ENCODE measurements around the gene FAR2.
"Not testable (repeated sequence)": the region's sequence is repeated elsewhere in the genome, so short reads cannot be mapped to it uniquely, and the experiment has no call there.

Gene FAR2

GRCh38 chr12:29240441-29240840 lies 91.4 kb downstream of the FAR2 start:
- no peak for DNase-seq

- peak; percentile 38 for DNase-seq
Measured at GRCh38 chr12:29241821-29242591, 92.9 kb downstream of the FAR2 start.

GRCh38 chr12:29242921-29243431 lies 93.9 kb downstream of the FAR2 start:
- peak; percentile 9 for DNase-seq

DNA sequence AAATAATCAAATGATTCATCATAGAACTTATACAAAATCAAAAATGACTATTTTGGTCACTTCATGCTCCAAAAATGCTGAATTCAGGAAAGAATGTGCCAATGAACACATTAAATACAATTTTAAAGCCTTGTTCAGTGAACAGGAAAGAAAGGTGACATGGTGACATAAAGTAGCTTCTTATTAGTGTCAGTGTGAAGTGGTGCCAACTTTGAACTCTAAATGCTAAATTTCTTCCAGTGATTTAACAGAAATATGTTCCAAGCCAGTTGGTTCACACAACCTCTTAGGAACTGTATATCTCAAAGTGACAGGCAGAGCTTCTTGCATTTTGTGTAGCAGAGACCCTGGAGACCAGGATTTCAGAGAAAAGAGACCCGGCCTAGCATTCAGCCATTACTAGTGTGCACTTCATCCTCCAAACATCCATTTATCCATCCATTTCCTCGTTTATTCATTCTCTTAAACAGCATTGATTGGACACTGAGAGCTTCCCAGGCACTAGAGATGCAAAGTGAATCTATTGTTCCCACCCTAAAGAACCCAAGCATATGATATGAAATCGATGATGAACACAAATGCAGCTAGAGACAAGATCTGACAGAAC lies 95.2 kb downstream of the FAR2 start:
- no peak for DNase-seq

GRCh38 chr12:29245246-29245645 lies 96.2 kb downstream of the FAR2 start:
- no peak for DNase-seq

DNA sequence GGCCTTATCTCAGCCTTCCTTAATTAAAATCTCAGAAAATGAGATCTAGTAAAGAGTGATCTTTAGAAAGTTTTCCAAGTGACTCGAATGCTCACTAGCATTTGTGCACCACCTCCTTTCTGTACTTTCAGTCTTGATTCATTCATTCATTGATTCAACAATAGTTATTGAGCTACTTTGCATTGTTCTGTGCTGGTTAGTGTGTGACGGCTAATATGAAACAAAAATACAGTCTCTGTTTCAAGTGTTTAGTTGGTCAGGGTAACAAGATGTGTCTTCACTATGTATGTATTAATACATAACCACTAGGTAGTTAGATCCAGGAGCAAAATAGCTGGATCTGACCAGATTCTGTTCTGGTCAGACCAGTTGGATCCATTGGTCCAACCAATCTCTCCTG lies 100.9 kb downstream of the FAR2 start:
- DNase-seq, result no peak

DNA sequence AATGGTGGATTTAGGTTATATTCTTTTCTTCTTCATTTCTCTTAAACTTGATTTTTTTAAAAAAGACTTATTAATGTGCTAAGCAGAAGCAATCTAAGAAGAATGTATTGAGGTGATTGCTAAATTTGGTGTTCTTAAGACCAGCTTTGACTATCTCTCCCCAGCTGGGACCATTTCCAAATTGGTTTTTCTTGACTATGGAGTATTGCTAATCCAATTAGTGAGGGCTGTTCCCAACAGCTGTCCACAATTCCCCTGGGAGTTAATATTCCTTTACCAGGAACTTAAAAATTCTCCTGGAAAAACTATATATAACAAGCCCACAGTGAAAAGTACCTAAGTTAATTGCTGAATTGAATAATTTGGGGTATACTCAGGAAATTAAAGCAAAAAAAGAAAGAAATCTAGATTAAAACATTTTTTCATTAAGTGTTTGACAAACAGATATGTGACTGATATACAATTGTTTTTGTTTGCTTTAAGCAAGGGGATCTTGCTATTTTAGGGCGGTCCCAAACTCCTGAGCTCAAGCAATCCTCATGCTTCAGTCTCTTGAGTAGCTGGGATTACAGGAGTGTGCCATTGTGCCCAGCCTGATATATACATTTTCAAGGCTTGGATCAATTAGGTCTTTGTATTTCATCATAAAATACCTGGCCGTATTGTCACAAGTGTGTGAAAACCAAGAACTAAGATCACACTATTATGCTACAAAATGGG lies 105.0 kb downstream of the FAR2 start:
- no peak for DNase-seq

GRCh38 chr12:29255042-29255441 lies 106.0 kb downstream of the FAR2 start:
- DNase-seq, result peak; percentile 81

- no peak for DNase-seq
Measured at GRCh38 chr12:29256598-29256997, 107.5 kb downstream of the FAR2 start.

DNA sequence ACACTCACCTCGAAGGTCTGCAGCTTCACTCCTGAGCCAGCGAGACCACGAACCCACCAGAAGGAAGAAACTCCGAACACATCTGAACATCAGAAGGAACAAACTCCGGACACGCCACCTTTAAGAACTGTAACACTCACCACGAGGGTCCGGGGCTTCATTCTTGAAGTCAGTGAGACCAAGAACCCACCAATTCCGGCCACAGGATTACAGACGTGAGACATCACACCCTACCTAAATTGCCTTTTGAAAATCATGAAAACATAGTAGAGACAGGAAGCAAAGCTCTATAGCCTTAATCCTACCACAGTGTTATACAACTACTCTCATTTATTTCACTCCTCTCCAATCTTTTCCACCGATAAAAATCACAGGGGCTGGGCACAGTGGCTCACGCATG lies 108.6 kb downstream of the FAR2 start:
- DNase-seq, result not testable (repeated sequence)

DNA sequence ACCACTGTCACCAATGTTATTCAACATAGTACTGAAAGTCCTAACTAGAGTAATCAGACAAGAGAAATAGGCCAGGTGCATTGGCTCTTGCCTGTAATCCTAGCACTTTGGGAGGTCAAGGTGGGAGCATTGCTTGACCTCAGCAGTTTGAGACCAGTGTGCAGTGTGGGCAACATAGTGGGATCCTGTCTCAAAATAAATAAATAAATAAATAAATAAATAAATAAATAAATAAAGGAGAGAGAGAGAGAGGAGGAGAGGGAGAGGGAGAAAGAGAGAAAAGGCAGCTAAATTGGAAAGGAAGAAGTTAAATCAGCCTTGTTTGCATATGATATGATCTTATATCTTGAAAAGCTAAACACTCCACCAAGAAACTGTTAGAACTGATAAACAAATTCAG lies 115.3 kb downstream of the FAR2 start:
- DNase-seq, result no peak

GRCh38 chr12:29269706-29270408 lies 120.8 kb downstream of the FAR2 start:
- DNase-seq, result no peak

- DNase-seq, result no peak
Measured at GRCh38 chr12:29270446-29270845, 121.4 kb downstream of the FAR2 start.

GRCh38 chr12:29273178-29273843 lies 124.2 kb downstream of the FAR2 start:
- no peak for DNase-seq

- no peak for DNase-seq
Measured at GRCh38 chr12:29275834-29276233, 126.8 kb downstream of the FAR2 start.

DNA sequence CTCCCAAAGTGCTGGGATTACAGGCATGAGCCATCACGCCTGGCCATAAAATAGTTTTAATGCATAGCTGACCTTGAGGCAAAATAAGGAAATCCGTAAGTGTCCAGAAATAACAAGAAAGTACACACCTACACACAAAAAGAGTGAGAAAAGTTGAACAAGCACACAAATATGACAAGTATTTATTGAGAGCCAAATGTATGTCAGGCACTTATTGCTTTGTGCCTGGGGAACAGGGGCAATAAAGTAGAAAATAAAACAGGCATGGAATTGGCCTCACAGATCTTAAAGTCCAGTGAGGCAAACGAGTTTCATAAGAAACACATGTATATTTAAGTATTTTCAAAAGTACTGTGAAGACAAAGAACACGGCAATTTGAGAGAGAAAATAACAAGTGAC lies 128.2 kb downstream of the FAR2 start:
- DNase-seq, result no peak

DNA sequence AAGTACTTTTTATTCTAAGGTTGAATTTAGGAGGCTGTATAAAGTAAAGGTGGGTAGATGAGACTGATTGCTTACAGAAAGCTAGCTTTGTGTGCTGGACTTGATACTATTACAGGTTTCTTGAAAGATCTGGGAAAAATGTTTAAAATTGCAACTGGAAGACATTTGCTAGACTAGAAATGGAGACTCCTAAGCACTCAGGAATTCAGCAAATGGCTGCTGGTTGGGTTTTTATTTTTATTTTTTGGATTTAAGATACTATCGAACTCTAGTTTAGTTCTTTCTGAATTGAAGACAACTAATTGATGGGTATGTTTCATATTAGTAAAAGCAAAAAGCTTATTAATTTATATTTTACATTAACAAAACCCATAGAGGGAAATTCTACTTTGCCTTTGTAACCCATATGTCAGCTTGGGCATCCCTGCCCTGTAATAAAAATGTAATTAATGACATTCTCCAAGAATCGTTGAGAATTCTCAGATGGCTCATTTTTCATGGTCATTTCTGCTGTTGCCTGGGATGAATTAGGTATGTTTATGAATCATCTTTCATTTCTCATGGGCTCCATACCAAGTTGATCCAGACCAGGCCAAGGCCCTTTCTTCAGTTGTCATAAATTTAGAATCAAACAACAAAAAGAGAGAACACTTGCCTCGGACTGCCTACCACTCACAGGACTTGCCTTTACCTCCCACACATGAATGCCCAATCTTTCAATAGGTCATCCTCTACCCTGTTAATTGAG lies 129.8 kb downstream of the FAR2 start:
- no peak for DNase-seq

- no peak for DNase-seq
Measured at GRCh38 chr12:29281371-29282005, 132.4 kb downstream of the FAR2 start.

DNA sequence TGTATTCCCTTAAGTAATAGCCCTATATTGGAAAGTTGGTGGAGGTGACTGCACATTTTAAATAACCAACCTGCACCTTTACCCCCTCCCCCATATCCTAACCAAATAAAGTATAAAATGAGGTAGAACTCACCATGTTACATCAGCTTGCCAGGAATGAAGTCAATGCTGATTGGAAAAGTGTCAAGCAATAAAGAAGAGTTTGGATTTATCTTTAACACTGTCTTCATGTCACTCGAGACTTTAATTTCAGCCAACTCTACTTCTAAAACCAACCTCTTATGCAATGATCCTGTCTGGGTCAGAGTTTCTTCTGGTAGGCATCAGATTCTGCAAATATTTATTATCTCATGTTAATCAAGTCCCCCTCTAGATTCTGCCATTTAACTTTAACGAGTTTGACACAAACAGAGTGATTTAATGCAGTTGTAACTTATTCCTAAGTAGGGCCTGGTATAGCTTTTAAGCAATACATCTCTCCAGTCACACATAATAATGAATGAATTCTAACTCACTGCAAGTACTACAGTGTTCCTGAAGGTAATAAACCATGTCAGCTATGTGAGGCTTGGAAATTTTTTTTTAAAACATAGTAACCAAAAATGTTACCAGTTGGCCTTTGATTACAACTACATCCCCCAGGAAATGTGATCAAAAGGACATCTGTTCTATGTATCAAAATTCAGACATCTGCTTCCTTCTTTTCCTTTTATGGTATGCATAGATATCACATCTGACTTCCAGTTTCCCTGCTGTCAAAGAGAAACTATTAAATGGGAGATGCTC lies 133.1 kb downstream of the FAR2 start:
- DNase-seq, result peak; percentile 31

DNA sequence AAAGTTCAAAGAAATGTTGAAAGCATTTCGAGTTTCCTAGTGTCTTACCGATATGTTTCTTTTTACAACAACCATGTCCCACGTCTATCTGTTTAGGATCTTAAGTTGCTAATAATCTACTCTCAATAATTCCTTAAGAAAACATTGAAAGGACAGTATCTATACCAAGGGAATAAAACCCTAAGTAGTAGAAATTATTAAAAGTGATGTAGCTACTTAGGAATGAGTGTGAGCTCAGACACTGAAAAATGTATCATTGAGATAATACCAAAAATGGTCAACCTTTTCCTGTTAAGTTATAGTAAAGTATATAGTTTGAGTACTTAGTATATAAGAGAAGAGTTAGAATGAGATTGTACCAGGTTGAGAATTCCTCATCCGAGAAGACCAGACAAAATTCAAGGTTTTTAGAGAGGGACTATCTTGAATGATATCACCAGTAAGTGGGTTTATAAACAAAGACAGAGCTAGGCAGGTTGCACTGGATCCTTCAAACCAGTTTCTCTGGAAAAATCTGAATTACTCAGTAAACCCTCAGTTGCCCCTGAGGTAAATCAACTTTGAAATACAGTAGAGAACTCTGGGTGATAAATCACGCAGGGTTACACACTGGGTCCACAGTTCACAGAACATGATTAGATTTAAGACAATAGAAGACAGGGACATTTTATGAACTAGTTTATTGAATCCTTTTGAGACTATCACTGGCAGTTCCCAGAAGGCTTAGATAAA lies 135.1 kb downstream of the FAR2 start:
- DNase-seq, result no peak

All from hematopoietic multipotent progenitor cell treated with erythropoietin and hydrocortisone succinate and interleukin-3 and kit ligand, for 8 days (in vitro differentiated cells).